SH-SY5Y (cell line): ENCODE data around the gene MUC4.

Source experiments
- GATA2 ChIP-seq: IDR thresholded peaks from 2 replicates; pipeline ENCODE4 v1.6.1; 2011; ENCODE audit warnings: mild to moderate bottlenecking, low read depth, low read length
- GATA3 ChIP-seq: IDR thresholded peaks from 2 replicates; pipeline ENCODE4 v1.6.1; 2011; ENCODE audit warnings: low read depth, mild to moderate bottlenecking, low read length, moderate library complexity

MUC4 gene

GRCh38 chr3:195847055-195847950 lies 35.6 kb upstream of the MUC4 start:
- TF ChIP-seq GATA3, result no peak
- no peak for TF ChIP-seq GATA2

GRCh38 chr3:195845483-195845882 lies 33.8 kb upstream of the MUC4 start:
- no peak for TF ChIP-seq GATA2
- TF ChIP-seq GATA3, result no peak

- no peak for TF ChIP-seq GATA3
- no peak for TF ChIP-seq GATA2
Observed at GRCh38 chr3:195844671-195845218, 33.0 kb upstream of the MUC4 start.

- TF ChIP-seq GATA2, result no peak
- TF ChIP-seq GATA3, result no peak
Observed at GRCh38 chr3:195839260-195840010, 27.7 kb upstream of the MUC4 start.

- TF ChIP-seq GATA3 (no peak), GATA2 (no peak)
Observed at GRCh38 chr3:195838714-195839113, 27.0 kb upstream of the MUC4 start.

GRCh38 chr3:195836476-195837135 lies 24.9 kb upstream of the MUC4 start:
- TF ChIP-seq GATA3 (no peak), GATA2 (no peak)

- TF ChIP-seq GATA3 (no peak), GATA2 (no peak)
Observed at GRCh38 chr3:195835791-195836190, 24.1 kb upstream of the MUC4 start.

- TF ChIP-seq GATA2, result no peak
- TF ChIP-seq GATA3, result no peak
Observed at GRCh38 chr3:195834675-195835583, 23.2 kb upstream of the MUC4 start.

GRCh38 chr3:195829897-195830254 lies 18.1 kb upstream of the MUC4 start:
- no peak for TF ChIP-seq GATA2
- TF ChIP-seq GATA3, result no peak

- no peak for TF ChIP-seq GATA3
Observed at GRCh38 chr3:195828762-195829161, 17.0 kb upstream of the MUC4 start.

GRCh38 chr3:195825857-195826804 lies 14.4 kb upstream of the MUC4 start:
- TF ChIP-seq GATA2, result no peak
- no peak for TF ChIP-seq GATA3

GRCh38 chr3:195825191-195825588 lies 13.5 kb upstream of the MUC4 start:
- no peak for TF ChIP-seq GATA2
- no peak for TF ChIP-seq GATA3

- TF ChIP-seq GATA3 (no peak), GATA2 (no peak)
Observed at GRCh38 chr3:195823999-195824398, 12.3 kb upstream of the MUC4 start.
